BJ (cell line): Measurements from ENCODE around the gene HOXD8. TPM values are rescaled to one million over a fixed set of nuclear protein-coding genes. Genes with fewer than 3 reads are reported as not detected.

ENCODE experiments used
- CTCF ChIA-PET: fragments of 350-600 bp; formaldehyde crosslinking; extraction: SDS; loops from one replicate; lab custom pipeline; 2021; ENCODE audit warnings: antibody characterized with exemption, inconsistent platforms; lab: Yijun Ruan, JAX
- POLR2A ChIA-PET: fragments of 300-600 bp; sonication (Branson Sonifier 250); formaldehyde crosslinking; extraction: SDS; loops from one replicate; lab custom pipeline; 2021; ENCODE audit warnings: antibody characterized with exemption; lab: Charles Lee
- DNase-seq: peaks from one replicate; pipeline ENCODE4 v3.0.0-alpha.2; 2011; ENCODE audit warnings: low read depth
- H3K27me3 ChIP-seq: 2 replicates; pipeline ENCODE4 v1.6.0; 2011; ENCODE audit warnings: low read length; ENCODE audit not compliant: control insufficient read depth, insufficient read depth
- H3K36me3 ChIP-seq: 2 replicates; pipeline ENCODE4 v1.5.1; 2011; ENCODE audit warnings: low read length; ENCODE audit not compliant: control insufficient read depth, insufficient read depth
- H3K4me3 ChIP-seq: 2 replicates; pipeline ENCODE4 v1.5.1; 2011; ENCODE audit warnings: low read depth, mild to moderate bottlenecking, control low read depth, low read length
- polyA plus RNA-seq: library from polyadenylated mRNA; depleted of rRNA; stranded (reverse); fragments of >200 nt; gene quantifications from 2 replicates; pipeline ENCODE4 v1.2.3, GENCODE V29; 2011
- TF ChIP-seq, protein P1 (sequence below): IDR thresholded peaks from 2 replicates; pipeline ENCODE4 v1.5.1; 2011; ENCODE audit warnings: low read depth, mild to moderate bottlenecking, control low read depth, inconsistent platforms, low read length, moderate library complexity; ENCODE audit not compliant: insufficient read depth

HOXD8 gene
- polyA plus RNA-seq, 1 experiment: 0.86 TPM

DNA sequence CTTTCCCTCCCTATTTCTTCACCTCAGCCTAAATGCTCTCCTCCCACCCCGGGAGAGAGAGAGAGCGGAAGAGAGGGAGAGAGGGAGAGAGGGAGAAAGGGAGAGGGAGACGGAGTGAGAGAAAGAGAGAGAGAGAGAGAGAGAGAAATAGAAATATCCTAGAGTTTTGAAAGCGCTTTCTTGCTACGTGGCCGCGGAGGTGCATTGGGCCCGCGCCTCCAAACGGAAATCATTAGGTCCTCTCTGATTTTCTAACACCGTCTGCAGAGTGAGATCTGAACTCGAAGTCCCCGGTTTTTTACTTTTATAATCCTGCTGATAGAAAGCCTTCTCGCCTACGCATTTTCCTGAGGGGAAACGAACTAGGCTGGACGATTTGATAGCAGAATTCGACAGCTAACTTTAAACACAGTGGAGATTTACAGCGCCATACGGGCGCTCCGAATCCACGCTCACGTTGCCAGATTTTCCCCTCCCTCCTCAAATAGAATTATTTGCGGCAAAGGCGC lies 44.8 kb upstream of the HOXD8 start:
- peaks cover 62% of the 10 kb centered on the region for H3K27me3 ChIP-seq
- no peaks in the 10 kb centered on the region for H3K36me3 ChIP-seq
- DNase-seq: no peak
- POLR2A ChIA-PET: no interaction called here
- TF ChIP-seq, protein P1, sequence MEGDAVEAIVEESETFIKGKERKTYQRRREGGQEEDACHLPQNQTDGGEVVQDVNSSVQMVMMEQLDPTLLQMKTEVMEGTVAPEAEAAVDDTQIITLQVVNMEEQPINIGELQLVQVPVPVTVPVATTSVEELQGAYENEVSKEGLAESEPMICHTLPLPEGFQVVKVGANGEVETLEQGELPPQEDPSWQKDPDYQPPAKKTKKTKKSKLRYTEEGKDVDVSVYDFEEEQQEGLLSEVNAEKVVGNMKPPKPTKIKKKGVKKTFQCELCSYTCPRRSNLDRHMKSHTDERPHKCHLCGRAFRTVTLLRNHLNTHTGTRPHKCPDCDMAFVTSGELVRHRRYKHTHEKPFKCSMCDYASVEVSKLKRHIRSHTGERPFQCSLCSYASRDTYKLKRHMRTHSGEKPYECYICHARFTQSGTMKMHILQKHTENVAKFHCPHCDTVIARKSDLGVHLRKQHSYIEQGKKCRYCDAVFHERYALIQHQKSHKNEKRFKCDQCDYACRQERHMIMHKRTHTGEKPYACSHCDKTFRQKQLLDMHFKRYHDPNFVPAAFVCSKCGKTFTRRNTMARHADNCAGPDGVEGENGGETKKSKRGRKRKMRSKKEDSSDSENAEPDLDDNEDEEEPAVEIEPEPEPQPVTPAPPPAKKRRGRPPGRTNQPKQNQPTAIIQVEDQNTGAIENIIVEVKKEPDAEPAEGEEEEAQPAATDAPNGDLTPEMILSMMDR: no peak
- CTCF ChIA-PET: interaction anchor here (1.1 to 1.9 kb wide), 9 partner anchors 13 to 774 kb away, joined by 3 to 40 read pairs (median 5); no protein-coding TSS in a partner anchor
- no peak overlapping the region for H3K4me3 ChIP-seq

DNA sequence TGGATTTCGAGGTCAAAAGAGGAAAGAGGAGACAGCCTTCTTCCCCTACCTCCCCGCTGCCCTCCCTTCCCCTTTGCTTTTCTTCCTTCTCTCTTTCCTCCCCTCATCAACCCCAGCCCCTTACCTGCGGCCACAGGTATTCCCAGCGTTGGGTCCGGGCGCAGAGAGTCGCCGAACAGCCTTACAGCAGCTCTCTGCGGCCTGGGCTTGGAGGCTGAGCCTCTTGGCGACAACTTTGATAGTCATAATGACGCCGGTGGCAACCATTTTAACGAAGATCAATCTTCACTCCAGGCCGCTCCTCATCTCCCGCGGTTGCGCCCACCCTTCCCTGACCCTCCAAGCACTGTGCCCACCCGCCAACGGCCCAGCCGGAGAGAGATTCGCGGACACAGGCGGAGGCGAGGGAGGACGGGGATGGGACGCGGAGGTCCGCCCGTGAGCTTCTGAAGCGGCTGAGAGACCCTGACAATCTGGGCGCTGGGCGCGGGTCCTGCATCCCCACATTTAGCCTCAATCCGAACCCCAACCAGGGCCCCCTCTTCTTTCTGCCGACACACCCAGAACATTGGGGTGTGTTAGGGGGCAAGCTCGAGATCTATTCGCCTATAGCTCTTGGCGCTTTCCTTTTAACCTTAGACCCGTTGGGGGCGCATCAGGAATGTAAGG lies 44.3 kb upstream of the HOXD8 start:
- Histone ChIP-seq H3K27me3 (peaks cover 65% of the 10 kb centered on the region), H3K36me3 (no peaks in the 10 kb centered on the region), H3K4me3 (no peak overlapping the region)
- CTCF ChIA-PET: interaction anchor here (0.7 to 1.9 kb wide), 18 partner anchors 7 to 834 kb away, joined by 3 to 40 read pairs (median 4); partner anchors contain the start of gene LNPK
- TF ChIP-seq, protein P1: no peak
- no peak for DNase-seq
- POLR2A ChIA-PET: no interaction called here

DNA sequence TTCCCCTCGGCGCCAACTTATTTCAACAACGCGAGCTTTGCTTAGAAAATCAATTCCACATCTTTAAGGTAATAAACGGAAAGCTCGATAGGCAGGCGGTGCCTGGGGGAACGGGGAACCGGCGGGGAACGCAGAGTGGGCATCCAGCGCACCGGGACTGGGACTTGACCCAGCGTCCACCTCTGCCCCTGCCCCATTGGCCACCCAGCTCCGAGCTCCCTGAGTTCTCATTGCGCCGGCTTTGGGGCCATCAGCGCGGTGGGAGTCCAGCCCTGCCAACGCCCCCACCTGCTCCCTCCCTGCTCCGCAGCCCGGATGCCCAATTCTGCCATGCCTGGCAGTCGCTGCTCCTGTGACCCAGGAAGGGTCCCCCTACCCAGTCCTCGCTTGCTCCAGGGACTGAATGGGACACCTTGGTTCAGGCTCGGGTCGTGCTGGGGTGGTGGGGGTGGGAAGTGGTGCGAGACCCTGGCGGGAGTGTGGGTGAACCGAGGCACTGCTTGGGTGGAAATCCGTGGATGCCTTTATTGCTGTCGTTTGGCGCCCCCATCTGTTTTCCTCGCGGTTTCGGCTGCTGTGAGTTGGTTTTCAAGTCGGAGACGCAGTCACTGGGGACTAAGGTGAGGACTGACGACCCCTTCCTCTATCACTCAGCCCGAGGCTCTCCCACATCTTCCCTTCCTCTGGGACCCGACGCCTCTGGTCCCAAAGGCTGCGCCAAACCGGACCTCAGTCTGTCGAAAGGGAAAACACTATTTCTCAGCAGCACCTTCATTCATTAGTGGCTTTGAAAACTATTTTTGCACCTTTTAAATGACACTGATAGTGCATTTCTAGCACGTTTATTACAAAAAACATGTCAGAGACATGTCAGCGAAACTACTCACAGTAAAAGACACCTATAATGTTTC lies 43.4 kb upstream of the HOXD8 start:
- Histone ChIP-seq H3K4me3 (no peak overlapping the region; the same call in 1 of the 2 replicates), H3K27me3 (peaks cover 63% of the 10 kb centered on the region), H3K36me3 (no peaks in the 10 kb centered on the region)
- ChIA-PET POLR2A (no interaction called here), CTCF (interaction anchor here (0.7 to 3.4 kb wide), 21 partner anchors 8 to 835 kb away, joined by 3 to 60 read pairs (median 4); partner anchors contain the start of gene LNPK)
- DNase-seq: no peak
- TF ChIP-seq, protein P1: peak; percentile 56

DNA sequence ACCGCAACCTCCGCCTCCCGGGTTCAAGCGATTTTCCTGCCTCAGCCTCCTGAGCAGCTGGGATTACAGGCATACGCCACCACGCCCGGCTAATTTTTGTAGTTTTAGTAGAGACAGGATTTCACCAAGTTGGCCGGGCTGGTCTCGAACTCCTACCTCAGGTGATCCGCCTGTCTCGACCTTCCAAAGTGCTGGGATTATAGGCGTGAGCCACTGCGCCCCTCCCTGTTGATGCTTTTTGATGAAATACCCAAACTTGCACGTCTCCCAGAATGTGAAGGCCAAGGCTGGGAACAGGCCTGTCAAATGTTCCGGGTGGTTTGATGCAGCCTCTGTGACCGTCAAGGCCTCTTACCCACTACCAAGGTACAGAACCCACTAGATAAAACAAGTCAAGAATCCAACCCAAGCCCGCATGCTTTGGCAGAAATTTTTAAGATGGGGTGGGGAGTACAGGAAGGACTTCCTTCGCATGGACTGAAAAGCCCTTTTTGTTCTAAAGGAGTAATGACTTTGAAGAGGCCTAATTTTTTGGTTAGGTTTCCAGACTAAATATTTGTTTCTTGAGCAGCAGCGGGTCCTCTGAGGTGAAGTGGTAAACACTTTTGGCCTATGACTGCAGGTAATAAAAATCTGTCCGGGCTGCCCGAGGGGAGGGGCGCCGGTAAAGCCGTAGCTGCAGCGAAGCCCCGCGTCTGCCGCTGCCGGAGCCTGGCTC lies 42.0 kb upstream of the HOXD8 start:
- POLR2A ChIA-PET: no interaction called here

More for the DNA sequence above, 42.0 kb upstream of the HOXD8 start:
- Histone ChIP-seq H3K36me3 (no peaks in the 10 kb centered on the region), H3K27me3 (peaks cover 54% of the 10 kb centered on the region), H3K4me3 (no peak overlapping the region)
- CTCF ChIA-PET: interaction anchor here (0.8 to 3.4 kb wide), 15 partner anchors 8 to 849 kb away, joined by 3 to 60 read pairs (median 6); partner anchors contain the start of gene LNPK
- TF ChIP-seq, protein P1: no peak
- no peak for DNase-seq
